ENCODE measurements around the gene RANBP10.
"Not testable (repeated sequence)": the region's sequence is repeated elsewhere in the genome, so short reads cannot be mapped to it uniquely, and the experiment has no call there.

The RANBP10 gene

GRCh38 chr16:67707790-67708189 is 98.6 kb downstream of the RANBP10 start:
- no peak for DNase-seq

GRCh38 chr16:67707210-67707609 is 99.2 kb downstream of the RANBP10 start:
- no peak for DNase-seq

- no peak for DNase-seq
These were observed 102.2 kb downstream of the RANBP10 start for GRCh38 chr16:67704110-67704509.

GRCh38 chr16:67703626-67704025 is 102.7 kb downstream of the RANBP10 start:
- no peak for DNase-seq

- no peak for DNase-seq
These were observed 104.2 kb downstream of the RANBP10 start for GRCh38 chr16:67702130-67702529.

GRCh38 chr16:67701420-67701819 is 104.9 kb downstream of the RANBP10 start:
- DNase-seq = no peak

GRCh38 chr16:67699265-67699664 is 107.1 kb downstream of the RANBP10 start:
- no peak for DNase-seq

- DNase-seq = no peak
These were observed 108.8 kb downstream of the RANBP10 start for GRCh38 chr16:67697422-67698185.

GRCh38 chr16:67694611-67695010 is 111.7 kb downstream of the RANBP10 start:
- DNase-seq = no peak

- not testable (repeated sequence) for DNase-seq
These were observed 112.7 kb downstream of the RANBP10 start for GRCh38 chr16:67693517-67694285.

GRCh38 chr16:67685388-67686112 is 120.8 kb downstream of the RANBP10 start:
- DNase-seq = no peak

GRCh38 chr16:67683767-67684166 is 122.6 kb downstream of the RANBP10 start:
- no peak for DNase-seq

GRCh38 chr16:67679935-67680897 is 126.1 kb downstream of the RANBP10 start:
- no peak for DNase-seq

- no peak for DNase-seq
These were observed 127.9 kb downstream of the RANBP10 start for GRCh38 chr16:67678354-67679023.

GRCh38 chr16:67677712-67678111 is 128.6 kb downstream of the RANBP10 start:
- no peak for DNase-seq

- DNase-seq = no peak
These were observed 129.4 kb downstream of the RANBP10 start for GRCh38 chr16:67676939-67677338.

GRCh38 chr16:67676516-67676915 is 129.8 kb downstream of the RANBP10 start:
- no peak for DNase-seq

GRCh38 chr16:67675999-67676398 is 130.4 kb downstream of the RANBP10 start:
- no peak for DNase-seq

- no peak for DNase-seq
These were observed 130.8 kb downstream of the RANBP10 start for GRCh38 chr16:67675579-67675935.

- DNase-seq = no peak
These were observed 131.3 kb downstream of the RANBP10 start for GRCh38 chr16:67674851-67675578.

Measured in activated CD4-positive, alpha-beta T cell treated with anti-CD3 and anti-CD28 coated beads, Interleukin-2, amount 50 U/mL, for 1 hour (primary cell).